ENCODE data around the gene SLC37A1. TPM values are rescaled to one million over a fixed set of nuclear protein-coding genes. Genes with fewer than 3 reads are reported as not detected.
"Not testable (repeated sequence)": the region's sequence is repeated elsewhere in the genome, so short reads cannot be mapped to it uniquely, and the experiment has no call there.

The SLC37A1 gene
- total RNA-seq, 1 experiment from 2014 or later: 11.2 TPM

GRCh38 chr21:42614811-42615351 lies 101.2 kb downstream of the SLC37A1 start:
- peak; percentile 38 for DNase-seq (ENCODE audit: low spot score)
- no peaks in the 10 kb centered on the region for H3K27me3 ChIP-seq (replicated peaks; ENCODE audit: insufficient read depth, low read depth, low read length, poor library complexity)
- no TSS peak for BruUV-seq (replicated peaks)
- H3K4me1 ChIP-seq (ENCODE audit: insufficient read depth, low read length, poor library complexity, severe bottlenecking): no peaks in the 10 kb centered on the region
- no peaks in the 10 kb centered on the region for H3K9me3 ChIP-seq (ENCODE audit: low read depth, low read length, poor library complexity, severe bottlenecking)
- H3K4me3 ChIP-seq (ENCODE audit: low read depth, low read length, poor library complexity, severe bottlenecking): no peak overlapping the region
- ChIA-PET CTCF (no interaction called here), POLR2A (ENCODE audit: low non-redundant PET) (no interaction called here)
- TF ChIP-seq EZH2 (IDR thresholded peaks at IDR 0.05; ENCODE audit: borderline replicate concordance, low read depth, low read length, poor library complexity, severe bottlenecking) (no peak), CTCF (conservative IDR thresholded peaks at IDR 0.05; ENCODE audit: low read depth, low read length) (no peak)
- no peaks in the 10 kb centered on the region for H3K36me3 ChIP-seq (ENCODE audit: insufficient read depth, low read length, poor library complexity, severe bottlenecking)
- intact Hi-C loops (cut with micrococcal nuclease; ENCODE audit: unreplicated experiment): no loop called here
- no peak overlapping the region for H3K27ac ChIP-seq (ENCODE audit: low read depth, low read length, poor library complexity, severe bottlenecking)

GRCh38 chr21:42615377-42615776 lies 101.7 kb downstream of the SLC37A1 start:
- H3K36me3 ChIP-seq (ENCODE audit: insufficient read depth, low read length, poor library complexity, severe bottlenecking); H3K4me1 ChIP-seq (ENCODE audit: insufficient read depth, low read length, poor library complexity, severe bottlenecking); H3K27ac ChIP-seq (ENCODE audit: low read depth, low read length, poor library complexity, severe bottlenecking); POLR2A ChIA-PET (ENCODE audit: low non-redundant PET); H3K4me3 ChIP-seq (ENCODE audit: low read depth, low read length, poor library complexity, severe bottlenecking); DNase-seq (ENCODE audit: low spot score); CTCF ChIA-PET; H3K27me3 ChIP-seq (replicated peaks; ENCODE audit: insufficient read depth, low read depth, low read length, poor library complexity); intact Hi-C loops (cut with micrococcal nuclease; ENCODE audit: unreplicated experiment); BruUV-seq (replicated peaks); H3K9me3 ChIP-seq (ENCODE audit: low read depth, low read length, poor library complexity, severe bottlenecking): not testable (repeated sequence)

GRCh38 chr21:42615924-42616323 lies 102.3 kb downstream of the SLC37A1 start:
- no TSS peak for BruUV-seq (replicated peaks)
- CTCF ChIA-PET: no interaction called here
- POLR2A ChIA-PET (ENCODE audit: low non-redundant PET): no interaction called here

More at GRCh38 chr21:42615924-42616323, 102.3 kb downstream of the SLC37A1 start:
- H3K9me3 ChIP-seq (ENCODE audit: low read depth, low read length, poor library complexity, severe bottlenecking): no peaks in the 10 kb centered on the region
- H3K27me3 ChIP-seq (replicated peaks; ENCODE audit: insufficient read depth, low read depth, low read length, poor library complexity): no peaks in the 10 kb centered on the region
- no peak overlapping the region for H3K27ac ChIP-seq (ENCODE audit: low read depth, low read length, poor library complexity, severe bottlenecking)
- no peaks in the 10 kb centered on the region for H3K36me3 ChIP-seq (ENCODE audit: insufficient read depth, low read length, poor library complexity, severe bottlenecking)
- H3K4me3 ChIP-seq (ENCODE audit: low read depth, low read length, poor library complexity, severe bottlenecking): no peak overlapping the region
- intact Hi-C loops (cut with micrococcal nuclease; ENCODE audit: unreplicated experiment): no loop called here
- no peak for DNase-seq (ENCODE audit: low spot score)
- H3K4me1 ChIP-seq (ENCODE audit: insufficient read depth, low read length, poor library complexity, severe bottlenecking): no peaks in the 10 kb centered on the region
- TF ChIP-seq EZH2 (IDR thresholded peaks at IDR 0.05; ENCODE audit: borderline replicate concordance, low read depth, low read length, poor library complexity, severe bottlenecking) (no peak), CTCF (conservative IDR thresholded peaks at IDR 0.05; ENCODE audit: low read depth, low read length) (no peak)

Measured in A673 (cell line).